Midbrain (tissue), 1 donor: ENCODE data around the gene FCGBP.
A peak's percentile ranks its signal among the peaks of the same experiment; 100 is the strongest.
"Not testable (repeated sequence)": the region's sequence is repeated elsewhere in the genome, so short reads cannot be mapped to it uniquely, and the experiment has no call there.

Experiments
- DNase-seq: peaks from one replicate; lab custom pipeline; 2025; lab: John Stamatoyannopoulos, UW

FCGBP gene

DNA sequence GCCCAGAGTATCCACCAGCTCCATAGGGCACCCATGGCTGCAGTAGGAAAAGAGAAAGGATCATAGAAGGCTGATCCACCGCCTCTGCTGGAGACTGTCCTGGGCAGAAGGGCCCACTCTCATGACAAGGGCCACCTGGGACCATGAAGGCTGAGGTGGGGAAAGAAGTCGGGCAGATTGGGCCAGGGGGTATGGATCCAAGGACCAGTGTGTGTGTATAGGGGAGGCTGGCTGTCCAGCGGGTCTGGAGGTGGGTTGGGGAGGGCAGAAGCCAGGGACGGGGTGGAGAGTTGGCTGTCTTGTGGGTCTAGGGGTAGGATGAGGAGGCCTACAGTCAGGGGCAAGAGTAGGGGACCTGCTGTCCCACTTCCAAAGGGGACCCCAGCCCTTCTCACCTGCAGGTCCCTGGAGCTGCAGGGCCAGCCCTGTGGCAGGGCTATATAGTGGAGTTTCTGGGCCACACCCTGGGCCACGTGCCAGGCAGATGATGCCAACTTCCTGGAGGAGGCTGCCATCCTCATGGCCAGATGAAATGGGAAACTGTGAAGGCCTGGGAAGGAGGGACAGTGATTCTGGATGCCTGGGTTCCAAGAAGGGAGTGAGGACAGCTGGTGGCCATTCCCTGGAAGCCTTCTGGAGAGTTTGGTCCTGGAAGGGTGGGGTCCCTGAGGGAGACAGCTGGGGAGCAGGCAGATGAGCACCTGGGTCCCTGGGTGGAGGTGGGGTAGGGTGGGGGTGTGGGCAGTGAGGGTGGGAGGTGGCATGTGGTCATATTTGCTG lies at the start of gene FCGBP:
Gene FCGBP (minus strand): TSS at position 51 of the 780 bp plus-strand sequence.
- no peak for DNase-seq

DNA sequence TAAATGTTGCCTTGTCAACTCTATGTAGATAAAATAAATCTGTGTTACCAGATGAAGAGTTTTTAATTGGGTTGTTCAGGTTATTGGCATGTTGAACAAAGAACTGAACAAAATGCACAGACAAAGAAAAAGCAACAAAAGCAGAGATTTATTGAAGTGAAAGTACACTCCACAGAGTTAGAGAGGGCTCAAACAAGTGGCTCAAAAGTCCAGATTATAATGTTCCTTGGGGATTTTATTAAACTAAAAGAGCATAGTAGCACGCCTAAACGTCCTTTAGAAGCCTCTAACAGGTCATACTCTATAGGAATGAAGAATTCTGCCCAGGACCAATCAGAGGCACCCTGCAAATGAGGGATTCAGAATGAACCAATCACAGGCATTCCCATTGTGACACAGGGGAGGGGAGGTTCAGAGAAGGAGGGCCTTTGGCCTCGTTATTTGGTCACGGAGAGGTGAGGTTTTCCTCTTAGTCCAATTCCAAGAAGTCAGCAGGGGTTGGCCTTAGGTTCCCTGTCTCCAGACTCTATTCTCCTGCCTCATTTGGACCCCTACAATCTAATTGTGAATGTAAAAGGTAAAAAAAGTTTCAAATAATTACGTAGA lies 49.4 kb upstream of the FCGBP start:
- no peak for DNase-seq

DNA sequence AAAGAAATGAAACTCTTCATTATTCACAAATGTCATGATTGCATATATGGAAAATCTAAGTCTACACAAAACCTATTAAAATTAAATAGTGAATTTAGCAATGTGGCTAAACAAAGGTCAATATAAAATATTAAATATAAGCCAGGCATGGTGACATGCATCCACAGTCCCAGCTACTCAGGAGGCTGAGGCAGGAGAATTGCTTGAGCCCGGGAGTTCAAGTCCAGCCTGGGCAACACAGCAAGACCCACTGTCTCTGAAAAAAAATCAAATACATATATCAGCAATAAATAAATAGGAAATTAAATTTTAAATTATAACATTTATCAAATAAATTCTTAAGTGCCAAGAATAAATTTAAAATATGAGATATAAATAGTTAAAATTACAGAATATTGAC lies 48.4 kb upstream of the FCGBP start:
- no peak for DNase-seq

DNA sequence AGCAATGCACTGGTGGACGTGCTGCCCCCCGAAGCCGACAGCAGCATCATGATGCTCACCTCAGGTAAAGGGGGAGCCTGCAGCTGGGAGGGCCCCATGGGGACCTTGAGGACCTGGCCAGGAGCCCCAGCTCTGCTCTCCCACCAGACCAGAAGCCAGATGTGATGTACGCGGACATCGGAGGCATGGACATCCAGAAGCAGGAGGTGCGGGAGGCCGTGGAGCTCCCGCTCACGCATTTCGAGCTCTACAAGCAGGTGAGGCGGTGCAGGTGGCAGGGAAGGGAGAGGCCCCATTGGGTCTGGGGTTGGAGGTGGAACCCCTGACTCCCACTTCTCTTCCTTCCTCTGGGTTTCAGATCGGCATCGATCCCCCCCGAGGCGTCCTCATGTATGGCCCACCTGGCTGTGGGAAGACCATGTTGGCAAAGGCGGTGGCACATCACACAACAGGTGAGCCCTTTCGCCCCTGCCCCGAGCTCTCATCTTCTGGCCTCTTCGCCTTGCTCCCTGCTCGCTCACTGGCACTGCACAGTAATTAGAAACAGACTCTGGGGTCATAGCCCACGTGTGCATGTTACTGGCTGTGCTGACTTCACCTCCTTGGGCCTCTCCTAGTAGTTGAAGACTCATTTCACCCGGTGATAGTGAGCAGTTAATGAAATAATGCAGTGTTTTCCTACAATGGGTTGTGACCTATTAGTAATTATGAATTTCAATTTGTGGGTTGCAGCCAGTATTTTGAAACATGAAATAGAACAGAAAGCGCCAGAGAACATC lies 40.1 kb upstream of the FCGBP start:
- no peak for DNase-seq

DNA sequence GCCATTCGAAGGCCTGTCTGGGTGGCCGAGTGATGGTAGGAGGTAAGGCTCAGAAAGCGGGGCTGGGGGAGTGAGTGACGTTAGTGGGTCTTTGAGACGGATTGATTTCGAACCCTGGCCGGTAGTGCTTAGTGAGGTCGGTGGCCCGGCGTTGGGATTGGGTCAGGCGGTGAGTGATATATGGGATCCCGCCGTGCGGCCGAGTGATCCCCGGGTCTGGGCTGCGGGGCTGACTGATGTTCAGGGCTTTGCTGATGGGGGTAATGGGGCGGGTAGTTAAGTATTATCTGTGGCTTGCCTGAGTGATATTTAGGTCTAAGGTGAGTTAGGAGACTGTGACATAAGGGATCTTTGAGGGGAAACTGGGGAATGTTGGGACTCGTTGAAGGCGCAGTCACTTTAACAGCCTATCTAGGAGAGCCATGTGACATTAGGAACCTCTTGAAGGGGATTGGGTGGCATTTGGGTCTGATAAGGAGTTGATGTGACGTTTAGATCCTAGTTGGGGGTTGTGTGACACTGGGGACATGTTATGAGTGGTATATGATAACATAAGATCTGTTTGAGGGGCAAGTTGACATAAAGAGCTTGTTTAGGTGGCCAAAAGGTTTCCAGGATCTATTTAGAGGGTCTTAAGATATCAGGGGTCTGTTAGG lies 37.1 kb upstream of the FCGBP start:
- DNase-seq: no peak

DNA sequence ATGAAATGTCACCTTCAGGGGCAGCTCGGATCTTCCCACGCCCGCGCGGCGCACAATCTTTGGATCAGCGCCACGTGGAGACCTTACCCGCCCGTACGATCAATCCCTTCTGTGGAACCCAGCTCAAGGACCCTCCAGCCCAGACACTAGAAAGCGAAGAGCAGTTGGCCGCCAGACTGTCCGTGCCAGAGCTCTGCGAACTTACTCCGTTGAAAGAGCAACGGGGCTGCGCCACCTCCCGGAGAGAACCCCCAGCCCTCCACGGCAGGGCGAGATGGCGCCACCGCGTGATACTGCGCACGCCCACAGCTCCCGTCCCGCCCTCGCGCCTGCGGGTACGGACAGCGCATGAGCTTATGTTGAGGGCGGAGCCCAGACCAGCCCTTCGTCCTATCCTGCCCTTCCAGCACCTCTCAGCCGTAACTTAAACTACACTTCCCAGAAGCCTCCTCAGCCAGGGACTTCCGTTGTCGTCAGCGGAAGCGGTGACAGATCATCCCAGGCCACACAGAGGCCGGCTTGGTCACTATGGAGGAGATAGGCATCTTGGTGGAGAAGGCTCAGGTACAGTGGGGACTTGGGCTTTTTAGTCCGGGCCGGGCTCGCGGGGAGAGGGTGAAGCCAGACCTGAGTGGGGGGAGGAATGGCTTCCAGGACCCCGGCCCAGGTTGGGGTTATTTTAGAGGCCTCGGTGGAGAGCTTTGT lies 36.4 kb upstream of the FCGBP start, which contains the start of gene PSMC4:
Gene PSMC4 (plus strand): TSS at position 491 of the 705 bp plus-strand sequence. CDS start 38 bp downstream, at position 529.
- peak; percentile 99 for DNase-seq

DNA sequence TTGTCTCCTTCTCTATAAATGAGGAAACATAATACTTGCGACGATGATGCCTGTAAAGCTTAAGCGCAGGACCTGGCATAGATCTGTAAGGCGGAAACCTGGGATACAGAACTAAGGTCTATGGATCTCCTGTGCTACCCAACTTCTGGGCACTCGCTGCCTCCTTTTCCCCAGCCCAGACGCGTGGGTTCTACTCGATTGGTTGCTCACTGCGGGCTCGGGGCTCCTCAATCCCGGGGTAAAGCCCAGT lies 35.9 kb upstream of the FCGBP start:
- peak; percentile 43 for DNase-seq

DNA sequence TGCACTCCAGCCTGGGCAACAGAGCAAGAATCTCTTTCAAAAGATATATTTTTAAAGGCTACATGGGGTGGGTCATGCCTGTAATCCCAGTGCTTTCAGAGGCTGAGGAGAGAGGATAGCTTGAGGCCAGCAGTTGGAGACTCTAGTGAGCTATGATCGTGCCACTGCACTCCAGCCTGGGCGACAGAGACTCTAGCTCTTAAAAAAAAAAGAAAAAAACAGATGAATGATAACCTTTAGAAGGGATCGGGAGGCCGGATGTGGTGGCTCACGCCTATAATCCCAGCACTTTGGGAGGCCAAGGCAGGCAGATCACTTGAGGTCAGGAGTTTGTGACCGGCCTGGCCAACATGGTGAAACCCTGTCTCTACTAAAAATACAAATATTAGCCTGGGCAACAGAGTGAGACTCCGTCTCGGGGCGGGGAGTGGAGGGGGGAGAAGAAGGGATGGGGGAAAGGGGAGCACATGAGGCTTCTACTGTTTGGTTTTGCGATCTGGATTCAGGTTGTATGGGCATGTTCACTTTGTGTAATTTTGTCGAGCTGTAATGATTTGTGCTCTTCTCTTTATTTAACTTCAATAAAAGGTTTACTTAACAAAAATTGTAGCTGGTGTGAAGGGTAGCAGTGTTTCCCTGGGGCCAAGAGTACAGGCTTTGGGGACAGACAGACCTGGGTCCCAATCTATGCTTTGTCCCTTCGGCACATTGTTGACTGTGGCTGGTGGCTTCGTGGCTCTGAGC lies 35.4 kb upstream of the FCGBP start:
- DNase-seq: no peak

DNA sequence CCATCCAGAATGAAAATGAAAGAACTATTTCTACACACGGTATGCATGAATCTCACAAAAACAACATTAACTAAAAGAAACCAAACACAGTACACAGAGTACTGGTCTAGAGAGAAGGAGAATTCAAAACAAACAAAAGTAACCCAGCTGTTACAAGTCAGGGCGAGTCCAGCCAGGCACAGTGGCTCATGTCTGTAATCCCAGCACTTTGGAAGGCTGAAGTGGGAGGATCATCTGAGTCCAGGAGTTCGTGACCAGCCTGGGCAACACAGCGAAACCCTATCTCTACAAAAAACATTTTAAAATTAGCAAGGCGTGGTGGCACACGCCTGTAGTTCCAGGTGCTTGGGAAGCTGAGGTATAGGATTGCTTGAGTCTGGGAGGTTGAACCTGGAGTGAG lies 34.8 kb upstream of the FCGBP start:
- DNase-seq: no peak

DNA sequence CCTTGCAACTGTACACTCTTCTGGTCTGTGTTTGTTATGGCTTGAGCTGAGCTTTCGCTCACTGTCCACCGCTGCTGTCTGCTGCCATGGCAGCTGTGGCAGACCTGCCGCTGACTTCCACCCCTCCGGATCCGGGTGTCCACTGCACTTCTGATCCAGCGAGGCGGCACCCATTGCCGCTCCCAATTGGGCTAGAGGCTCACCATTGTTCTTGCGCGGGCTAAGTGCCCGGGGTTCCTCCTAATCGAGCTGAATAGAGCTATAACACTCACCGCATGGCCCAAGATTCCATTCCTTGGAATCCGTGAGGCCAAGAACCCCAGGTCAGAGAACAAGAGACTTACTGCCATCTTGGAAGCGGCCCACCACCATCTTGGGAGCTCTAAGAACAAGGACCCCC lies 34.4 kb upstream of the FCGBP start:
- DNase-seq: no peak

DNA sequence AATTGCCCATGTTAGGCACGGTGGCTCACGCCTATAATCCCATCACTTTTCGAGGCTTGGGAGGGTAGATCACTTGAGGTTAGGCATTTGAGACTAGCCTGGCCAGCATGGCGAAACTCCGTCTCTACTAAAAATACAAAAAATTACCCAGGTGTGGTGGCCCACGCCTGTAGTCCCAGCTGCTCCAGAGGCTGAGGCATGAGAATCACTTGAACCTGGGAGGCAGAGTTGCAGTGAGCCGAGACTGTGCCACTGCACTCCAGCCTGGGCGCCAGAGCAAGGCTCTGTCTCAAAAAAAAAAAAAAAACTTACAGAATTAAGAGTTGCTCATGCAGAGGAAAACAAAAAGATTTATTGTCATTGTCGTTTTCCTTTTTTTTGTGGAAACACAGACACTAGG lies 33.1 kb upstream of the FCGBP start:
- no peak for DNase-seq

DNA sequence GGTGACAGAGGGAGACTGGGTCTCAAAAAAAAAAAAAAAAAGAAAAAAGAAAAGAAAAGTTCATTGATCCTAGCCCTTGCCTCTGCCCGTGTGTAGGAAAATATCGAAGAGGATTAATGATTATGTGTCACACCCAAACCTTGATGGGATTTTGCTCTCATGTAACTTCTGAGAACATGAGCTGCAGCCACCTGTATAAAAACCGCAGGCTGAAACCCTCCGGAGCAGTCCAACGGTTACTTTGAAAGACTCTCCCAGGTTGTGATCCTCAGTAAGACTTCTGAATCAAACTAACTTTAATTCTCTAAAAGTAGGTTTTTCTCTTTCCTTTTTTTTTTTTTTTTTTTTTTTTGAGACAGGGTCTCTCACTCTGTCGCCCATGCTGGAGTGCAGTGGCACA lies 32.2 kb upstream of the FCGBP start:
- no peak for DNase-seq

DNA sequence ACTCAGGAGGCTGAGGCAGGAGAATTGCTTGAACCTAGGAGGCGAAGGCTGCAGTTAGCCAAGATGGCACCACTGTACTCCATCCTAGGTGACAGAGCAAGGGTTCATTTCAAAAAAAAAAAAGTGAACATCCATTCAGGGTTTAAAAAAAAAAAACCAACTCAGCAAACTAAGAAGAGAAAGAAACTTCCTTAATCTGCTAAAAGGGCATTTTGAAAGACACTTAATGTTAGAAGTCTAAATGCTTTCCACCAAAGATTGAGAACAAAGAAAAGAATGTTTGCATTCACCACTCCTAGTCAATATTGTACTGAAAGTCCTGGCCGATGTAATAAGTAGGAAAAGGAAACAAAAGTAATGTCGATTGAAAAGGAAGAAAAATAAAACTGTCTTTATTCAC lies 29.5 kb upstream of the FCGBP start:
- DNase-seq: no peak

DNA sequence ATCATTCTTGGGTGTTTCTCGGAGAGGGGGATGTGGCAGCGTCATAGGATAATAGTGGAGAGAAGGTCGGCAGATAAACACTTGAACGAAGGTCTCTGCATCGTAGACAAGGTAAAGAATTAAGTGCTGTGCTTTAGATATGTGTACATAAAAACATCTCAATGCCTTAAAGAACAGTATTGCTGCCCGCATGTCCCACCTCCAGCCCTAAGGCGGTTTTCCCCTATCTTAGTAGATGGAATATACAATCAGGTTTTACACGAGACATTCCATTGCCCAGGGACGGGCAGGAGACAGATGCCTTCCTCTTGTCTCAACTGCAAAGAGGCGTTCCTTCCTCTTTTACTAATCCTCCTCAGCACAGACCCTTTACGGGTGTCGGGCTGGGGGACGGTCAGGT lies 25.0 kb upstream of the FCGBP start:
- not testable (repeated sequence) for DNase-seq

DNA sequence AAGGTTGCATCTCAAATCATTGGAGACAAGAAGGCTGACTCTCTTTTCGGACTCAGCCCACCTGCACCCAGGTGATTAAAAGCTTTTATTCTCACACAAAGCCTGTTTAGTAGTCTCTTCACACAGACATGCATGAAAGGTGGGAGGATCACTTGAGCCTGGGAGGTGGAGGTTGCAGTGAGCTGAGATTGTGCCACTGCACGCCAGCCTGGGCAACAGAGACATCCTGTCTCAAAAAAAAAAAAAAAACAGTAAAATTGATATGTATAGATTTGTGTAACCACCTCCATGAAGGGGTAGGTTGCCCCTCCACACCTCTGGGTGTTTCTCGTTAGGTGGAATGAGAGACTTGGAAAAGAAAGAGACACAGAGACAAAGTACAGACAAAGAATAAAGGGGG lies 24.5 kb upstream of the FCGBP start:
- DNase-seq: not testable (repeated sequence)

DNA sequence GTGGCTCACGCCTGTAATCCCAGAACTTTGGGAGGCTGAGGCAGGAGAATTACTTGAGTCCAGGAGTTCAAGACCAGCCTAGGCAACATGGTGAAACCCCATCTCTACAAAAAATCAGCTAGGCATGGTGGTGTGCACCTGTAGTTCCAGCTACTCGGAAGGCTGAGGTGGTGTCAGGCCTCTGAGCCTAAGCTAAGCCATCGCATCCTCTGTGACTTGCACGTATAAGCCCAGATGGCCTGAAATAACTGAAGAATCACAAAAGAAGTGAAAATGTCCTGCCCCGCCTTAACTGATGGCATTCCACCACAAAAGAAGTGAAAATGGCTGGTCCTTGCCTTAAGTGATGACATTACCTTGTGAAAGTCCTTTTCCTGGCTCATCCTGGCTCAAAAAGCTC lies 23.5 kb upstream of the FCGBP start:
- DNase-seq: not testable (repeated sequence)

DNA sequence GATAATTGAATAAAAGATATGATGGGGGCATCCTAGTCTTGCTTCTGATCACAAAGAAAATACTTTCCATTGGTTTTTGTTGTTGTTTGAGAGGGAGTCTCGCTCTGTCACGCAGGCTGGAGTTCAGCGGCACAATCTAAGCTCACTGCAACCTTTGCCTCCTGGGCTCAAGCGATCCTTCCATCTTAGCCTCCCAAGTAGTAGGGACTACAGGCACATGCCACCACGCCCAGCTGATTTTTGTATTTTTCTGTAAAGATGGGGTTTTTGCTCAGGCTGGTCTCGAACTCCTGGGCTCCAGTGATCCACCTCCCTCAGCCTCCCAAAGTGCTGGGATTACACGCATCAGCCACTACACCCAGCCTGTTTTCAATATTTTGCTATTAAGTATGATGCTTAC lies 19.5 kb upstream of the FCGBP start:
- DNase-seq: no peak

DNA sequence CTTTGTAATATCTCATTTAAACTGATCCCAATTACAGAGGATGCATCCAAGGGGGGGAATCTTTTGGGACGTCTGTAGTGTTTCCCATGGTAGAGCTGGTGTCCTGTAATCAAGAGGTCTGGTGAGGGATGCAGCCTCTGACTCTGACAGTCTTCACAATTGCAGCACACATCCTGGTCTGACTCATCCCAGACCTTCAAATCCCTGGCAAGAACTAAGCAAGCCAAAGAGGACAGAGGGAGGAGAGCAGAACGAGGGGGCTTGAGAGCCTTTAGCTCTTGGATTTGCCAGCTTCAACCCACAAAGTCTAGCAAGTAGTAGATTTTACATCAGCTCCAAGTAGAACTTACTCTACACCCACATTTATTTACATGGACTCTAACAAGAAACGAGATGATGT lies 17.3 kb upstream of the FCGBP start:
- no peak for DNase-seq

DNA sequence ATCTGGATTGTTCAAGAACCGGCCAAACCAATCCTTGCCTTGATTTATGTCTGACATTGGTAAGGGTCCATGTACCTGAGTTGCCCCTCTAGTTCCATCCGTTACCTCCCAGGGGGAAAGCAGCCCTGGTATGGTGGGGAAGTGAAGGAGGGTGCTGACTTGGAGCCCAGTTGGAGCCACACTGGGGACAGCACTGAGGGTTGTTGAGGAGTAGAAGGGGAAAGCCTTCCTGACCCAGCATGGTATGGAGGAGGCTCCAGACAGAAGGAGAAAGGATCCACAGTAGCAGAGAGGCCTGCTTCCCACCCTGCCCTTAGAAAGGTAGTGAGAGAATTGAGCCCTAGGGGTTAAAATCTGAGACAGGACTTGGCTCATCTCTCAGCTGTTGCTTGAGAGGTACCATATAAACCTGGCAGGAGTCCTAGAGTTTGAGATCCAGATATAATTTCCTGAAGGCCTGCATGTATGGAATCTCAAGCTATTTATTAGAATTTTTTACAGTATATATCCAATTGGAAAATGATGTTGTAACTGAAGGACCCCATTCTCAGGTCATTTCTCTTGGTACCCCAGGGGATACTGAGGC lies 16.7 kb upstream of the FCGBP start:
- DNase-seq: no peak

DNA sequence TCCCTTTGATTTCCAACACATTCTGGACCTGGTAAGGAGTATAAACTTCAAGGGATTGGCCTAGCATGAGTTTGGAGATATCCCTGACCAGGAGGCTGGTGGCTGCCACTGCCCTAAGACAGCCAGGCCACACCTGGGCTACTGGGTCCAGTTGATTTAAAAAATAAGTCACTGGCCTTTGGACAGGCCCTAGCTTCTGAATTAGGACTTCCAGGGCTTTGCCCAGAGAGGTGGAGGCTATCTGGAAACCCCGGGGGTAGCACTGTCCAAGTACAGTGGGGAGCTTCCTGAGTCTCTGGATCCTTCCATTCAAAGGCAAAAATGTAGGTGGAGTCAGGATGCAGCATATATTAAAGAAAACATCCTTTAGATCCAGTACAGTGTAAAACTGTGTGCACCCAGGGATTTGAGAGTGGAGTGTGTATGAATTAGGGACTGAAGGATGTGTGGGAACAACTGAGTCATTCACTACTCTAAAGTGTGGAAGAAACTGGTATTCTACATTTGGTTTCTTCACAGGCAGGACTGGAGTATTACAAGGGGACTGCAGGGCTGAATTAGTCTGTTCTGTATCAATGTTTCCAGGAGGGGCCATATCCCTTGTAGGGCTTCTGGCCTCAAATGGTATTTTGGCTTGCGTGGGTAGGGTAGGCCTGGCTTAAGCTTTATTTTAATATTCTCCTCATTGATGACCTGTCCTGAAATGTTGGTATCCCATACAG lies 14.8 kb upstream of the FCGBP start:
- no peak for DNase-seq
